VCaP (cell line): ENCODE measurements around the gene SHISAL1.

Source experiments
- H3K27ac ChIP-seq: fragments of 450-650 bp; 2 replicates; pipeline ENCODE4 v1.5.1; 2017
- CTCF ChIP-seq: fragments of 450-650 bp; conservative IDR thresholded peaks from 2 replicates; pipeline ENCODE4 v1.5.1; 2017; ENCODE audit warnings: mild to moderate bottlenecking, moderate library complexity

The SHISAL1 gene

GRCh38 chr22:44336962-44337677 is 24.4 kb upstream of the SHISAL1 start:
- no peak overlapping the region for H3K27ac ChIP-seq
- no peak for TF ChIP-seq CTCF

DNA sequence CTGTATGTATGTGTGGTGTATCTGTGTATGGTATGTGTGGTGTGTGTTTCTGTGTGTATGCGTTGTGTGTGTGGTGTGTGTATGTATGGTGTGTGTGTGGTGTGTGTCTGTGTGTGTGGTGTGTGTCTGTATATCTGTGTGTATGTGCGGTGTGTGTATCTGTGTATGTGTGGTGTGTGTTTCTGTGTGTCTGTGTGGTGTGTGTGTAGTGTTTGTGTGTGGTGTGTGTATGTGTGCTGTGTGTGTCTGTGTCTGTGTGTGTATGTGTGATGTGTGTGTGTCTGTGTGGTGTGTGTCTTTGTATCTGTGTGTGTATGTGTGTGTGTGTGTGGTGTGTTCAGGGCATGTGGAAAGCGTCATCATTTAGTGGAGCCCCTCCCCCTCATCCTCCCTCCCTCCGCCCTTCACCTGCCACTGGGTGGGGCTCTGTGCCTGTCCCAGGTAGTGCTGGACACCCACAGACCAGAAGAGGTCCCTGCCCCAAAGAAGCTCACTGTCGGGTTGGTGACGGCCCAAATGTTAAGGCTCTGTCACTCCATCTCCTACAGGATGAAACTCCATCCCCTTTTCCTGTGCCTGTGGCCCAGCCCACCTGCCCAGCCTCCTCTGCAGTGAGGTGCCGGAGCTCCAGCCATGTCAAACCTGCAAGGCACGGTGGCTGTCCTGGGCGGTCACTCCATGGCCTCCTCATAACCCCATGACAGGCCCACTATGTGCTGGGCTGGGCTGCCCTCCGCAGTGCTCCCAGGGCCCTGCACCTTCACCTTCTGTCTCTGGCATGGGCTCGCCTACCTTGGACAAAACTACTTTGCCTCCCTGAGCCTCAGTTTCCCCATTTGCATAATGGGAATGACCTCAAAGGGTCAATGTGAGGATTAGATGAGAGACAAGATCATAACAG is 23.4 kb upstream of the SHISAL1 start:
- no peak overlapping the region for H3K27ac ChIP-seq
- TF ChIP-seq CTCF, result no peak; the same call in 1 of the 2 replicates

GRCh38 chr22:44335066-44335839 is 22.5 kb upstream of the SHISAL1 start:
- TF ChIP-seq CTCF, result no peak
- H3K27ac ChIP-seq, result no peak overlapping the region

DNA sequence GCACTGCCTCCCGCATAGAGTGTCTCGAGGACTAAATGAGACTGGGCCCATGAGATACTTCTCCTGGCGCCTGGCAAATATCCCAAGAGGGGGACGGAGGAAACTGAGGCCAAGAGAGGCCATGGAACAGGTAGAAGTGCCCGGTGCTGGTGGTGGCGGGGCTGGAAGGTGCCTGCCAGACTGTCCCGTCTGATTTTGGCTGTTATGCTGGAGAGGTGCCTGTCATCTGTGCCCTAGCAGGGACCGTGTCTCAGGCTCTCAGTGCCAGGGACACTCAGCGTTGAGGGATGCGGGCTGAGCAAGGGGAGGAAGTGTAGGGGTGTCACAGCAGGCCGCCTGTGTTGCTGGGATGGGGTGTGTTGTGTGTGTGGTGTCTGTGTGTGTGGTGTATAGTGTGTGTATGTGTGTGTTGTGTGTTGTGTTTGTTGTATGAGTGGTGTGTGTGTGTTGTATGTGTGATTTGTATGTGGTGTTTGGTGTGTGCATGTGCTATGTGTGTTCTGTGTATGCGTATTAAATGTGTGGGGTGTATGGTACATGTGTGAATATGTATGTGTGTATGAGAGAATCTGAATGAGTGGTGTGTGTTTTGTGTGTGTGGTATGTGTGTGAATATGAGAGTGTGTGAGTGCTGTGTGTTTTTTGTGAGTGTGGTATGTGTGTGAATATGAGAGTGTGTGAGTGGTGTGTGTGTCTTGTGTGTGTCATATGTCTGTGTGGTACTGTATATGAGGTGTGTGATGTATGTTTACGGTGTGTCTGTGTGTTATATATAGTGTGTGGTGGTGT is 21.3 kb upstream of the SHISAL1 start:
- H3K27ac ChIP-seq, result no peak overlapping the region
- TF ChIP-seq CTCF, result no peak

DNA sequence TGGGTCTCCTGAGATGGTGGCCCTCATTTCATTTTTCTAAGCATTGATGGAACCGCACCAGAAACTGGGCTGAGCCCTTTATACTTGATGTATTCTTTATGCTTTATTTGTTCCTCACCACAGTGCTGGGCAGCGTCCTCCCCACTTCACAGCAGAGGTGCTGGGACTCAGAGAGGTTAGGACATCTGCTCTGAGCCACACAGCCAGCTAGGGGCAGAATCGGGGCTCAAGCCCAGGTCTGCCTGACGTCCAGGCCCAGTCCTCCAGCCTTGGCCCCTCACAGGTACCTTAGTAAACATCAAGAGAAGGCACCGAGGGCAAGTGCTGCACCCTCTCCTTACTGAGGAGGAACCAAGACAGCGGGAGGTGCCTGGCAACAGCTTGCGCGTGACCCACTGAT is 20.2 kb upstream of the SHISAL1 start:
- TF ChIP-seq CTCF, result no peak
- H3K27ac ChIP-seq, result no peak overlapping the region

GRCh38 chr22:44331881-44332714 is 19.3 kb upstream of the SHISAL1 start:
- no peak; the same call in 1 of the 2 replicates for TF ChIP-seq CTCF
- no peak overlapping the region for H3K27ac ChIP-seq
